ENCODE measurements around the gene PHLPP1.
"Not testable (repeated sequence)": the region's sequence is repeated elsewhere in the genome, so short reads cannot be mapped to it uniquely, and the experiment has no call there.

Gene PHLPP1

GRCh38 chr18:62807396-62807795 lies 92.1 kb downstream of the PHLPP1 start:
- no peak for TF ChIP-seq CTCF (IDR thresholded peaks at IDR 0.05; ENCODE audit: insufficient read depth, low read depth, low read length, missing control alignments)
- no peak for DNase-seq (ENCODE audit: low read depth)
- no peak overlapping the region for H3K4me3 ChIP-seq (ENCODE audit: low read length)

DNA sequence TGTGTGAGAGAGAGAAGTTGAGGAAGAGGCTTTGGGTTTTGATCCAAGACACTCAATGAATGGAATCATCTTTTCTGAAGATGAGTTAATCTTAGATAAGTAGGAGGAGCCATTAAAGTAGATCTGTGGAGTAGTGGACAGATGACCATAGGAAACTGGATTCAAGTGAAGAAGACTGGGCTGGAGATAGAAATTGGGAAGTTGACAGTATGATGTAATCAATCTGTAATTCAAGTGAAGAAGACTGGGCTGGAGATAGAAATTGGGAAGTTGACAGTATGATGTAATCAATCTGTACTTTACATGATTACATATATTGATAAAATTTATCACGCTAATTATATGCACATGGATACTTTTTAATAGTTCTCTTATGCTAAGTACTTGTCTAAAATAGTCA lies 92.8 kb downstream of the PHLPP1 start:
- TF ChIP-seq CTCF (IDR thresholded peaks at IDR 0.05; ENCODE audit: insufficient read depth, low read depth, low read length, missing control alignments) = no peak
- H3K4me3 ChIP-seq (ENCODE audit: low read length) = no peak overlapping the region
- no peak for DNase-seq (ENCODE audit: low read depth)

- not testable (repeated sequence) for DNase-seq (ENCODE audit: low read depth); H3K4me3 ChIP-seq (ENCODE audit: low read length)
These were observed 94.1 kb downstream of the PHLPP1 start for GRCh38 chr18:62809445-62809844.

DNA sequence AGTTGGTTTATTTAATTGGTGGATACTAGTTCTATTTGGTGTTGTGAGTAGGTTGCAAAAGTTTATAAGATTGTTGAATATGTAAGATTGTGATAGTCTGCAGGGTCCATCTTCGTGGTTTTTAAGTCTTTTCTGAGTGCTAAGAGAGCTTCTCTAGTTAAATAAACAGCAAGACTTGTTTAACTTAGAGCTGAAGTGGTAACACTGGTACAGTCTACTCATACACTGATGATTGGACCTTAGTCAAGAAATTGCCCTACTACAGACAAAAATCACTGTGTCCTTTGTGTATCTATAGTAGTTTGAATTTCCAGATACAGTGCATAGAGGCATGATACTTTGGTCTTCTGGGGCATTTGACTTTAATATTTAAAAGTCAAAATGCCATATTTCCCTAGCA lies 94.6 kb downstream of the PHLPP1 start:
- no peak for TF ChIP-seq CTCF (IDR thresholded peaks at IDR 0.05; ENCODE audit: insufficient read depth, low read depth, low read length, missing control alignments)
- H3K4me3 ChIP-seq (ENCODE audit: low read length) = no peak overlapping the region
- no peak for DNase-seq (ENCODE audit: low read depth)

DNA sequence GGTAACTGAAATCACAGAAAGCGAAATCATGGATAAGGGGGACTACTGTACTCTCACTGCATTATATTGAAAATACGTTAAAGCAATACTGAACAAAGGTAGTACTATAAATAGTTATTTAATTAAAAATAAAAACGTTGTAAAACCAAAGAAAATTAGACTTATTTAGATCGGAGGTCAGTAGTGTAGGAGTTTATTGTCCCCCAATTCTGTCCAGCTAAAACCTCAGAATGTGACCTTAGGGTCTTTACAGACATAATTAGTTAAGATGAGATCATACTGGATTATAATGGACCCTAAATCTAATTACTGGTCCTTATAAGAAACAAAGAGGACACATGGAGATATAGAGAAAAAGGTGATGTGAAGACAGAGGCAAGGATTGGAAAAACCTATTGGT lies 95.3 kb downstream of the PHLPP1 start:
- no peak for DNase-seq (ENCODE audit: low read depth)
- H3K4me3 ChIP-seq (ENCODE audit: low read length) = no peak overlapping the region
- no peak for TF ChIP-seq CTCF (IDR thresholded peaks at IDR 0.05; ENCODE audit: insufficient read depth, low read depth, low read length, missing control alignments)

DNA sequence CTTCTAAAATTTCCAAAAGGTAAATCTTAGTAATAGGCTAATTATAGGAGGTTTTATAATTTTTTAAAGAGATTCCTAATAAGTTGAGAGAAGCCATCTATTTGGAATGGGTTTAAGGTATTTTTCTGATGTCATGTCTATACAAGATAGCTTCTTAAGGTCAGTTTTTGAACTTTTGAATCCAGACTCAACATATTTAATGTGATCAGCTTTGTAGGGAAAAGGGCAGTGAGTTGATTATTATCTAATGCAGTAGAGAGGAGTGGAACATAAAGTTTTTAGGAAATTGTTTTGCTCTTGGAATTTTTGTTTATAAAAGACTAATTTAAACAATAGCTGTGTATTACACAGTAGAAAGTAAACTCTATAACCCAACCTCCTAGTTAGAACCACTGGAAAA lies 96.3 kb downstream of the PHLPP1 start:
- H3K4me3 ChIP-seq (ENCODE audit: low read length) = no peak overlapping the region
- DNase-seq (ENCODE audit: low read depth) = no peak
- TF ChIP-seq CTCF (IDR thresholded peaks at IDR 0.05; ENCODE audit: insufficient read depth, low read depth, low read length, missing control alignments) = no peak

GRCh38 chr18:62812242-62812641 lies 96.9 kb downstream of the PHLPP1 start:
- no peak for TF ChIP-seq CTCF (IDR thresholded peaks at IDR 0.05; ENCODE audit: insufficient read depth, low read depth, low read length, missing control alignments)
- no peak overlapping the region for H3K4me3 ChIP-seq (ENCODE audit: low read length)
- peak; percentile 24 for DNase-seq (ENCODE audit: low read depth)

GRCh38 chr18:62812876-62813275 lies 97.5 kb downstream of the PHLPP1 start:
- TF ChIP-seq CTCF (IDR thresholded peaks at IDR 0.05; ENCODE audit: insufficient read depth, low read depth, low read length, missing control alignments) = no peak
- no peak overlapping the region for H3K4me3 ChIP-seq (ENCODE audit: low read length)
- no peak for DNase-seq (ENCODE audit: low read depth)
